Activated naive CD4-positive, alpha-beta T cell treated with anti-CD3 and anti-CD28 coated beads, Interleukin-2, amount 50 U/mL, for 72 hours (primary cell): ENCODE measurements around the gene SPSB1. TPM values are rescaled to one million over a fixed set of nuclear protein-coding genes. Genes with fewer than 3 reads are reported as not detected.

ENCODE experiments used
- ATAC-seq, 2 donors: fragments of 150-1000 bp; cut with Tn5 transposase; 2 replicates each; pipeline ENCODE4 v1.10.0; 2021; ENCODE audit warnings: mild to moderate bottlenecking in 2 of 2, moderate library complexity in 2 of 2
- DNase-seq, 2 donors: peaks; one replicate each; pipeline ENCODE4 v3.0.0; 2021 to 2022; ENCODE audit warnings: low spot score in 2 of 2
- H3K27ac Mint-ChIP-seq, 2 donors: one replicate each; pipeline ENCODE4 v1.8.0; 2022; ENCODE audit warnings: mild to moderate bottlenecking in 2 of 2, mixed read lengths in 2 of 2
- H3K36me3 Mint-ChIP-seq, 2 donors: one replicate each; pipeline ENCODE4 v1.8.0; 2022; ENCODE audit warnings: mixed read lengths in 2 of 2
- H3K9me3 Mint-ChIP-seq, 2 donors: one replicate each; pipeline ENCODE4 v1.8.0; 2022; ENCODE audit warnings: mixed read lengths in 2 of 2
- total RNA-seq, 2 donors: library from RNA; stranded (reverse); gene quantifications; one replicate each; pipeline ENCODE4 v1.2.3, GENCODE V29; 2022

SPSB1 gene
- total RNA-seq, 2 donors from 2014 or later = 3.8 to 12.6 TPM

DNA sequence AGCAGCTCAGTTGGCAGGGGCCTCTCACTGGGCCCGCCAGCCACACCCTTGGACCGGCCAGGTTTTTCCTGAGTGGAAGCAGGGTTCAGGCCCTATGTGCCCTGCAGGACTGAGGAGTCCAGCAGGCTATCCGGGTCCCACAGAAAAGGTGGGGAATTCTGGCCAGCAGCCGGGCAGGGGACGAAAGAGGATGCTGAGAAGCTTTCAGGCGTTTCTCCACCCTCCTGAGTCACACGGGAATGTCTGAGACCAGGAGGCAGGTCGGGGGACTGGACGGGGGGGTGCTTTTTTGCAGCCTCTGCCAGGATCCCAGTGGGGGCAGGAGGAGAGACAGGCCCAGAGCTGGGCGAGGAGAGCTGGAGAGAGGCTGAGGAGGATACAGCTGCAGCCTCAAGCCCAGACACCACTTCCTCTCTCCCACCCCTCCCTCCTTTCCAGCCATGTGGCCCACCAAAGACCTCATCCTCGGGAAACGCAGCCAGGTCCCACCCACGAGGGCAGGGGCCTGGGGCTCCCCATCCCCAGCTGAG is 105.4 kb downstream of the SPSB1 start:
- DNase-seq (no peak), ATAC-seq (no peak)
- H3K9me3 Mint-ChIP-seq = no peaks in the 10 kb centered on the region
- no peaks in the 10 kb centered on the region for H3K36me3 Mint-ChIP-seq
- no peak overlapping the region for H3K27ac Mint-ChIP-seq

DNA sequence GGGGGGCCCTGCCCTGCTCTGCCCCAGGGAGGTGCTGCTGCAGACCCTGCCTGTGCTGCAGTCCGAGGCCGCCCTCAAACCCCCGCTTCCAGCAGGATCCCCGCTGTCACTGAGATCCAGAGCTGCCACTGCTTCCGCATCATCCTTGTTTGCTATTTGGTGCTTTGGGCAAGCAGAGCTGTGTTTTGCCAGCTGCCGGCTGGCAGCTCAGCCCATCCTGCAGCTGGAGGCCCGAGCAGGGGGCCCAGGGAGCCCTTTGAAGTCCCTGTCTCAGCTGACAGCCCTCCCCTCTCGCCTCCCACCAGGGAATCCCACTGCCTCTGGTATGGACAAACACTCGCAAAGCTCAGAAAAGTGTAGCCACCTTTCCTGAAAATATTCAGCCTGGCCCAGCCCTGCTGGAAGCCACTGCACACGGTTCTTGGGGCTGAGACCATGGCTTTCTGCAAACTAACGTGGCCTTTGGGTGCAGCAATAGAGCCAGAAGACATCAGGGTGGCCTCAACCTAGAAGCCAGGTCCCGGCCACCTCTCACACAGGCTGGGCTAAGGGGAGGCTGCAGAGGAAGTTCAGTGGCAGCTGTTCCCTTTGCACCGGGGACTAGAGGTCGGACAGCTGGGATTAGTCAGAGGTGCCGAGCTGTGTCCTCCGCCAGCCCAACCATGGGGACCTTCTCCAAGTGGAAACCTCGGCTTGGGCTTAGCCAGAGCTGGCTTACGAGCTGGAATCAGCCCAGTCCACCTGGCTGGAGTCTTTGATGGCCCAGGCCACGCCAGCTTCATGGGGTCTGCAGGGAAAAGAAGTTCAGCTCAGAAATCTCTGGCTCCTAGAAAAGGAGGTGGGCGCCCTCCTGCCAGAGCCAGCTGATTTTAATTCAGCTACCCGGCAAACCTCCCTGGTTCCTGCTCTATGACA is 107.1 kb downstream of the SPSB1 start:
- DNase-seq = no peak

DNA sequence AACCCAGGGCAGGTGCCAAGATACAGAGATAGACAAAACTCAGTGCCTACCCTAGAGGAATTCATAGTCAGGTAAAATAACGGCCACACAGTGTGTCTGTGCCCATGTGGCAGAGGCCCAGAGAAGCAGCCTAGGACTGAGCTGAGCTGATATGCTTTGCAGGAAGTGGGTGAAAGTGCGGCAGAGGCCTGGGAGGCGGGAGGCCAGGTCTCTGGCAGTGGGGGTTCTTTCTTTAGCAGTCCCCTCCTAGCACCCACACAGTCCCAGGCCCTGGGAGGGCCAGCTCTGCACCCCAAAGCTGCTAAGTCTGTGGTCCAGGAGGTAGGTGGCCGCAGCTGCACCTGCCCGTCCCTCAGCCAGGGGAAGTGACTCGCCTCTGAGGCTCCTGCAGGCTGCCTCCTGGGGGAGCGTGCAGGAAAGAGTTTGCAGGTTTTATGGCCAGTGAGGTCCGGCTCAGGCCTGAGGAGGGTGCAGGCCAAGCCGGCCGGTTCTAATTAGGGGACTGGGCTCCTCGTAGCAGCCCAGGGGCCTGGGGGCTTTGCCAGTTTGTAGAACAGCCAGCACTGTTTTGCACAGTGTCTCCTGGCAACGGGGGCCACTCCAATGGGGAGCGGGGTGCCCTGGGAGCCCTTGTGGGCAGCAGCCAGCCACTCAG is 107.9 kb downstream of the SPSB1 start:
- DNase-seq (no peak), ATAC-seq (peak; percentile 61 to 74)
- Mint-ChIP-seq H3K9me3 (no peaks in the 10 kb centered on the region), H3K27ac (no peak overlapping the region), H3K36me3 (no peaks in the 10 kb centered on the region)

More for the DNA sequence above, 107.1 kb downstream of the SPSB1 start:
- peak in 1 of 2 donors; percentile 25 for ATAC-seq
- H3K27ac Mint-ChIP-seq = no peak overlapping the region
- H3K36me3 Mint-ChIP-seq = no peaks in the 10 kb centered on the region
- no peaks in the 10 kb centered on the region for H3K9me3 Mint-ChIP-seq

DNA sequence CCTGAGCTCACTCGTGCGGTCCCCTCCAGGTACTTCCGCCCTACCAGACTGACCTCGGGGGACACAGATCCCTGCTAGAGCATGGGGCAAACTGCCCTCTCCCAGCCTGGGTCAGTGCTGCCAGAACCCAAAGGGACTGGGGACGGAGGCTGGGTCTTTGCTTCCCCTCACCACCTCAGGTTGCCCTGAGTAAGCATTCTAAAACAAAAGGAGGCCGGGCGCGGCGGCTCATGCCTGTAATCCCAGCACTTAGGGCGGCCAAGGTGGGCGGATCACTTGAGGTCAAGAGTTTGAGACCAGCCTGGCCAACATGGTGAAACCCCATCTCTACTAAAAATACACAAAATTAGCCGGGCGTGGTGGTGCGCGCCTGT is 108.4 kb downstream of the SPSB1 start:
- no peaks in the 10 kb centered on the region for H3K9me3 Mint-ChIP-seq

DNA sequence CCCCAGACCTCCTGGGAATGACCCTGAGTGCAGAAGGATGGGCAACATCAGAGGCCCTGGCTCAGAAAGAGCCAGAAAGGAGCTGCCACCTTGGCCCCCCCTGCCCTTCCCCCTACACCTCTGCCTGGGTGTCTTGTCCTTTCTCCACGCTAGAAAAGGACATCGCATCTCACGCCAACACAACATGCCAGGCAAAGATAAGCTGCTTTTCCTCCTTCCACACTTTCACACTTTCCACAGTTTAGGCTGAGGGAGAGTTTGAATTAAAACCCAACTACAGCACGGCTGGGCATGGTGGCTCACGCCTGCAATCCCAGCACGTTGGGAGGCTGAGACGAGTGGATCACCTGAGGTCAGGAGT is 109.5 kb downstream of the SPSB1 start:
- ATAC-seq = no peak

More for the DNA sequence above, 108.4 kb downstream of the SPSB1 start:
- Mint-ChIP-seq H3K36me3 (no peaks in the 10 kb centered on the region), H3K27ac (no peak overlapping the region)
- DNase-seq (no peak), ATAC-seq (no peak)

DNA sequence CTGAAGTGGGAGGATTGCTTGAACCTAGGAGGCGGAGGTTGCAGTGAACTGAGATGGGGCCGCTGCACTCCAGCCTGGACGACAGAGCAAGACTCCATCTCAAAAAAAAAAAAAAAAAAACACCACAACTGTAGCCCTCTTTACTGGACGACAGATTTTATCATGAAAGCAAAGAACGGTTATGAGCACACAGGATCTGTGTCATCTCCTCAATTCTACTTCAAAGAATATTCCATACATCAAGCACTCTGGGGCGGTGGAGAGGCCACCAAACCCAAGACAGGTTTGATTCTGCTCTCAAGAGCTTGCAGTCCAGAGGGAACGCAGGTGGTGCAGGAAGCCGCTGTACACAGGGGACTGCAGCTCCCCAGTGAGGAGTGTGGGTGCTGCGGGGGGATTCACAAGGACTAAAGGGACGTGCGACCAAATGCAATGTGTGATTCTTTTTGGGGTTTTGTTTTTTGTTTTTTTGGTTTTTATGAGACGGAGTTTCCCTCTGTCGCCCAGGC is 110.1 kb downstream of the SPSB1 start:
- DNase-seq (no peak), ATAC-seq (no peak)
- Mint-ChIP-seq H3K9me3 (no peaks in the 10 kb centered on the region), H3K27ac (no peak overlapping the region), H3K36me3 (no peaks in the 10 kb centered on the region)

More for the DNA sequence above, 109.5 kb downstream of the SPSB1 start:
- Mint-ChIP-seq H3K36me3 (no peaks in the 10 kb centered on the region), H3K27ac (no peak overlapping the region), H3K9me3 (no peaks in the 10 kb centered on the region)
- DNase-seq = no peak

DNA sequence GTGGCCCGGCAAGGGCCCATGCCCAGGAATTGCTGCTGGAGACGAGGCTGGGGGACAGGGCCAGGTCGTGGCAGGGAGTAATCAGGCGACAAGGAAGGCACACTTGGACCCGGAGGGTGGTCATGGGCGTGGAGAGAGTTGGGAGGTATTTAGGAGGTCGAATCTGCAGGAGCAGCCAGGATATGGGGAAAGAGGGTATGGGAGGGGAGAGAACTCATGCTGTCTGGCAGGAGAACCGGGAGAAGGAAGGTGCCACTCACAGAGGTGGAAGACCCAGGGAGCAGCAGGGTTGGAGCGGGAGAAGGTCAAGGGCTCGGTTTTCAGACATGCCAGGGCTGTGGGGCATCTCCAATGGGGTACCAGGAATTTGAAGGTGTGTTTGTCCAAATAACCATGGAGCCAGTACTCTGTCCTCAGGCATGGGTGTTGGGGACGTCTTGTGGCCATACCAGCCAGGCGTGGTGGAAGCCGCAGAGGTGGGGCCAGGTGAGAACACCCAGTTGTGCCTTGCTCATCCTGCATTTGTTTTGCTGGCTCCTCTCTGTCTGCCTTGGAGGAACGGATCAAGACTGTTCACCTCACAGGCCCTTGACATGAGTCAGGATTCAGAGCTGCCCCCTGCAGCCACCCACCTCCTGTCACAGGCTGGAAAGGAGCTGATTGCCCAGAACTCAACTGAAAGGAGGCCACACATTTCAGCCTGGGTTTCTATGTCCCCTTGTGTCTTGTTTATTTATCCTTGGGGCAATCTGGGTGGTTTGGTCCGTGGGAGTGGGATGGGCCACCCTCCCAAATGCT is 111.6 kb downstream of the SPSB1 start:
- ATAC-seq = no peak
- Mint-ChIP-seq H3K9me3 (no peaks in the 10 kb centered on the region), H3K27ac (no peak overlapping the region), H3K36me3 (no peaks in the 10 kb centered on the region)
- no peak for DNase-seq

DNA sequence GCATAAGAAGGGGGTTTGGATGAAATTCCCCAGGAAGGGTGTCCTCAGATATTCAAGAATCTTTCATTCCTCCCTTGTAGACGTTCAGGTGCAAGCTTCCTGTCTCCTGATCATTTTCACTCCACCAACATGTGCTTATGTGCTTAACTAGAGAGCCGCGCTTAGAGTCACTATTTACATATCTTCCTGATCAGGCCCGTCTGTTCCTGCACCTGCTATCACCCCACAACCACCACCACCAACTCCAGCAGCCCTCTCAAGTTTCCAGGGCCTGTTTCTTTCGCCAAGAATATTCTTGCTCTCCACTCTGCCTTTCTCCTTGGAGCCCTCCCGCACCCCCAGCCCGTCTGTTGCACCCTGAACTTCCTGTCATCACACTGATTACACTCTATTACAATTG is 113.4 kb downstream of the SPSB1 start:
- H3K27ac Mint-ChIP-seq = peak overlapping the region in 1 of 2 donors; percentile 46
- ATAC-seq (no peak), DNase-seq (no peak)
- peaks cover 0 to under 1% of the 10 kb centered on the region in 2 donors for H3K36me3 Mint-ChIP-seq
- peaks cover 0 to 4% of the 10 kb centered on the region in 2 donors for H3K9me3 Mint-ChIP-seq

DNA sequence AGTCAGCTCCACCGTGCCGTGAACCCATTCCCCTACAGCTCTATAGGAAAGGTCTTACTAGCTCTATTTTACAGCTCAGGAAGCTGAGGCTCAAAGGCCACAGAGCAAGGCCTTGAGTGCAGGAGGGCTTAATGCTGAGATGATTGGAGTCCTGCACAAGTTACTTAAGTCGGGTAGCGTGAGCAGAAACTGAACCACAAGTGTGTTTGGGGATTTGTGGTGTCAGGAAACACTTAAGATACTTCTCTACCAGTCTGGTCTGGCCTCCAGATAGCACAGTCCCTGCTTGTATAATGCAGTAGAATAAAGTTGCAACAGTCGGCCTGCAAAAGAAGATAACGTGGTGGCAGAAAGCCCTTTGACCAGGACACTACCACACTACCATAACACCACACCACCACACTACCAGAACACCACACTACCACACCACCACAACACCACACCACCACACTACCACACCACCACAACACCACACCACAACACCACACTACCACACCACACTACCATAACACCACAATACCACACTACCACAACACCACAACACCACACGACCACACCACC is 118.1 kb downstream of the SPSB1 start:
- H3K9me3 Mint-ChIP-seq = peaks cover 0 to 6% of the 10 kb centered on the region in 2 donors
- ATAC-seq (peak in 1 of 2 donors; percentile 10), DNase-seq (no peak)
- H3K36me3 Mint-ChIP-seq = peaks cover 0 to 10% of the 10 kb centered on the region in 2 donors
- peak overlapping the region; percentile 70 to 90 for H3K27ac Mint-ChIP-seq

DNA sequence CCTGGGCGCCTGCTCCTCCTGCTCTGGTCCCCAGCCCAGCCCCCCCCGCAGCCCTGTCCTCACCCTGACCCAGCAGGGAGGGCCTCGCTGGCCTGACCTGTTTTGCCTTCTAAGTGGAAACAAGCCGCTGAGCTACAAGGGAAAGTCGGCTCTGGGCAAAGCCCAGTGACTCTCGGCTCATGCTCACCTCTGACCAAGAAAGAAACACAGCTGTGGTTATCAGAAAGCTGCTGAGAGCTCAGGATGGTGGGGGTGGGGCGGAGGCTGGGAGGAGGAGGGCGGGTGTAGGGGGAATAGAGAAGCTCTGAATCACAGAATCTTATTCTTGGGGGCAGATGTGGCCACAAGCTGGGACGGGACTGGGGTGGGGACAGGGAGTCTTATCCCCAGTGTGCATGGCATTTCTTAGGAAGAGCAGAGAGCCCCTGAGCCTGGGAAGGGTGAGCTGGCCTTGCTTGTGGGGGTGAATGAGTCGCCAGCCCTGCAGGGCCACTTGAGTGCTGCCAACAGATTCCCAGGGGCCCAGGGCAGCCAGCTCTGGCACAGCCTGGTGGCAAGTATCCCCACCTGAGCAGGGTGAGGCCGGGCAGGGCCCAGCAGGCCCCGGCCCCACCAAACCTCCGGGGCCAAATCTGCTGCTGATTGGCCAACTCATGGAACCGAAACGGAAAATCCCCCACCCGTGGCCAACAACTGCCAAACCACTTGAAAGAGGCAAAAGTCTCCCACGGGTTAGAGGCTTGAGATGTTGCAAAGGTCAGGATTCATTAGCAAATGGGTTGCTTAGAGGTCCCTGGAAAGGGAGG is 120.6 kb downstream of the SPSB1 start:
- ATAC-seq (peak; percentile 88 to 93), DNase-seq (peak; percentile 65 to 83)
- Mint-ChIP-seq H3K27ac (peak overlapping the region in 1 of 2 donors; percentile 90), H3K9me3 (peaks cover 0 to 6% of the 10 kb centered on the region in 2 donors), H3K36me3 (peaks cover 0 to 10% of the 10 kb centered on the region in 2 donors)

DNA sequence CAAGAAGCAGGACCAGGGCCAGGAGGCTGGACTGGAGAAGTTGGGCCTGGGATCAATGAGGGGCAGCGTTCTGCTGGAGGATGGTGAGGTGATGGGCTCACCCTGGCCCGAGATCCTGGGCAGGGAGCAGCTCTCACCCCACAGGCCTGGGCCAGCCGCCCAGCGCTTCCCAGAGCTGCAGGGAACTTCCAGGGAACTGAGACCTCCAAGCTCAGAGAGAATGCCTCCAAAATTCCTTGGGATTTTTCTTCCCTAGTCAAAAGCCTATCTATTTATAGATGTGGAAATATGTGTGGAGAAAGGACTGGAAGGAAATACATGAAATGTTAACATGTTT is 121.2 kb downstream of the SPSB1 start:
- Mint-ChIP-seq H3K27ac (peak overlapping the region in 1 of 2 donors; percentile 90), H3K9me3 (peaks cover 0 to 6% of the 10 kb centered on the region in 2 donors), H3K36me3 (peaks cover 0 to 10% of the 10 kb centered on the region in 2 donors)
- ATAC-seq (no peak), DNase-seq (no peak)

DNA sequence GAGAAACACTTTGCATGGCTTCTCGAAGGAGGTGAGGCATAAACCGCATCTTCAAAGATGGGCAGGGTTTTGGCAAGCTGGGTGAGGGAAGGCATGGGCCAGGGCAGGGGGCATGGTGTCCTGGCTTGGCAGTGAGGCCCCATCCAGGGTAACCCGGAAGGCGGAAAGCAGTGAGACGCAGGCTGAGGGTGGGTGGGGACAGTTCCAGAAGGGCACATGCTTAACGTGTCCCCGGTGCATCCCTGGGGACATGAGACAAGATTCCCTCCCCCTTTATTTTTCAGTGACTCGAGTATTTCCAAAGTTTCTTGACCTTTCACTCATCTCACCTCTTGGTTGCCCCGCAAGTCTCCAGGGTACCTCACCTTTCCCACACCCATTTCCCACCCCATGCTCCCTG is 123.8 kb downstream of the SPSB1 start:
- Mint-ChIP-seq H3K9me3 (no peaks in the 10 kb centered on the region), H3K27ac (no peak overlapping the region), H3K36me3 (peaks cover 0 to 5% of the 10 kb centered on the region in 2 donors)
- DNase-seq = no peak
- no peak for ATAC-seq

DNA sequence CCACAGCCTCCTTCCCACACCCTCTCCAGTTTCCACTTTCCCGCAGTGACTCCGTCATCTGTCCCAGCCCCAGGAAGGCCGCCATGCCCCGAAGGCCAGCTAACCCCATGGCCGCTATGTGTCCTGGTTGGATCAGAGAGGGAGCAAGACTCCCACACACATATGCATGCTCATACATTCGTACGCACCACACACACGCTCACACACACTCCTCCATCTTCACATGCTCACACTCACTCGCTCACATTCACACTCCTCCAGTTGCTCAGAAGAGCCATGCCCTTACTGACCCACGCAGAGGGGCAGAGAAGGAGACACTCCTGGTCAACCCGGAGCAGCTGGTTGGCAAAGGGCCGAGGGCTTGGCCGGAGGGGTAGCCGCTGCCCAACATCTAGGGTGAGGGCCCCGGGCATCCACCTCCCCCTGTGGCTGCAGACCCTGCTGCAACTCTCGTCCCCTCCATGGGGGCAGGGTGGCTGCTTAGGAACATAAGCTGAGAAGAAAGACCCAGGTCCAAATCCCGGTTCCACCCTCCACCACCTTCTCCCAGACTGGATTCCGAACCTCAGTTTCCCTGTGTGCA is 124.3 kb downstream of the SPSB1 start:
- DNase-seq (no peak), ATAC-seq (no peak)
- H3K36me3 Mint-ChIP-seq = peaks cover 0 to under 1% of the 10 kb centered on the region in 2 donors
- H3K9me3 Mint-ChIP-seq = no peaks in the 10 kb centered on the region
- no peak overlapping the region for H3K27ac Mint-ChIP-seq

DNA sequence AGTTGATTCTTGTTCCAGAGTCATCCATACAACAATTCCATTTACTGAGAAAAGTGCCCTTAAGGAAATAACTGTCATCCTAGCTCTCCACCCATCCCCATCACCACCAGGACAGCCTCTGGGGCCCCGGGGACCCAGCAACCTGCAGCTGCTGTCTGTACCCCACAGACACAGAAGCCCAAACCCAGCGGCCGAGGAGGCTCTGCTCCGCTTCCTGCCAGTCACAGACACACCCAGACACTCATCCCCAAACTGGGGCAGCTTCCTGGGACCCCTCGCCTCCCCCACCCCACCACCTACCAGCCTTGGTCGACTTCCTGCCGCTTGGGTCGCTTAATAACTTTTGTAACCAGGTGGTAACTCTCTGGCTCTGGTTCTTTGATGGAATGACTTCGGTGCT is 125.0 kb downstream of the SPSB1 start:
- peak in 1 of 2 donors; percentile 26 for DNase-seq

DNA sequence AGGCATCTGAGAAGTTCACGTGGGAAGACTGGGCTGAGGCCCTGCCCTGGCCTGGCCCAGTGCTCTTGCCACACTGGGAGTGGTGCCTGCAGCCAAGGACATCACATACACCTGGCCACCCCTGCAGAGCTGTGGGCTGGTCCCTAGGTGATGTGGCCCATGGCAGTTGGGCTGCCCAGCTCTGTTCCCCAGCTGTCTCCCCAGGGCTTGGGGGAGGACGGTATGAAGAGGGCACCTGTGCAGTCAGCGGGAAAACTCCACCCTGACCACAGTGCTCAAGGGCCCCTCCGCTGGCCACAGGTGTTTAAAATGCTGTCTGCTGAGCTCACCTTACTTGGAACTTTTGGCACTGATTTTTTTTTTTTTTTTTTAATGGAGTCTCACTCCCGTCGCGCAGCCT is 126.2 kb downstream of the SPSB1 start:
- Mint-ChIP-seq H3K9me3 (no peaks in the 10 kb centered on the region), H3K36me3 (no peaks in the 10 kb centered on the region), H3K27ac (no peak overlapping the region)
- ATAC-seq (no peak), DNase-seq (no peak)

More for the DNA sequence above, 125.0 kb downstream of the SPSB1 start:
- H3K27ac Mint-ChIP-seq = no peak overlapping the region
- H3K36me3 Mint-ChIP-seq = no peaks in the 10 kb centered on the region
- H3K9me3 Mint-ChIP-seq = no peaks in the 10 kb centered on the region
- no peak for ATAC-seq
